ENCODE results near the gene AP2A1.

Gene AP2A1

GRCh38 chr19:49850487-49851342, 83.9 kb downstream of the AP2A1 start, which contains the start of gene PTOV1:
TSS of gene PTOV1 (plus strand) at chr19:49851159.
- Histone ChIP-seq H3K4me2 (ENCODE audit: low read depth, low read length, poor library complexity, severe bottlenecking) (peak within 1 kb of the TSS; percentile 57), H3K9me2 (replicated peaks; ENCODE audit: insufficient read depth, low read length) (no peaks in the 10 kb centered on the region), H3K27me3 (ENCODE audit: low read length) (no peaks in the 10 kb centered on the region), H2AFZ (ENCODE audit: low read depth, low read length, severe bottlenecking) (peak within 1 kb of the TSS; percentile 37), H4K20me1 (ENCODE audit: low read depth, low read length) (0 out of 2 replicates have a peak, but pooled peaks cover 3% of the 10 kb centered on the region), H3K9ac (ENCODE audit: low read length) (peak within 1 kb of the TSS; percentile 48), H3K79me2 (ENCODE audit: insufficient read depth, low read length) (peaks cover 7% of the 10 kb centered on the region; the same call in 1 of the 2 replicates), H3K27ac (ENCODE audit: low read depth, low read length) (peak within 1 kb of the TSS; percentile 82), H3K36me3 (ENCODE audit: low read length) (no peaks in the 10 kb centered on the region), H3K9me3 (ENCODE audit: insufficient read depth, low read length) (no peaks in the 10 kb centered on the region), H3K4me3 (ENCODE audit: insufficient read depth, low read length, poor library complexity, severe bottlenecking) (peak within 1 kb of the TSS; percentile 45), H3F3A (ENCODE audit: insufficient read depth) (peaks cover 15% of the 10 kb centered on the region)
- TF ChIP-seq EZH2phosphoT487 (conservative IDR thresholded peaks at IDR 0.05; ENCODE audit: low read length) (no peak), CTCF (IDR thresholded peaks at IDR 0.05; ENCODE audit: insufficient read depth, low read length, poor library complexity, severe bottlenecking) (no peak)

- H3F3A ChIP-seq (ENCODE audit: insufficient read depth), result peaks cover 15% of the 10 kb centered on the region
- H3K79me2 ChIP-seq (ENCODE audit: insufficient read depth, low read length), result peaks cover 7% of the 10 kb centered on the region; the same call in 1 of the 2 replicates
- H3K36me3 ChIP-seq (ENCODE audit: low read length), result no peaks in the 10 kb centered on the region
- H3K27me3 ChIP-seq (ENCODE audit: low read length), result no peaks in the 10 kb centered on the region
- no peak for TF ChIP-seq CTCF (IDR thresholded peaks at IDR 0.05; ENCODE audit: insufficient read depth, low read length, poor library complexity, severe bottlenecking)
- no peak for TF ChIP-seq EZH2phosphoT487 (conservative IDR thresholded peaks at IDR 0.05; ENCODE audit: low read length)
- peak overlapping the region; percentile 82; the same call in 1 of the 2 replicates for H3K27ac ChIP-seq (ENCODE audit: low read depth, low read length)
- H4K20me1 ChIP-seq (ENCODE audit: low read depth, low read length), result 0 out of 2 replicates have a peak, but pooled peaks cover 3% of the 10 kb centered on the region
- H3K9me3 ChIP-seq (ENCODE audit: insufficient read depth, low read length), result no peaks in the 10 kb centered on the region
- no peak overlapping the region for H2AFZ ChIP-seq (ENCODE audit: low read depth, low read length, severe bottlenecking)
- peak overlapping the region; percentile 48 for H3K9ac ChIP-seq (ENCODE audit: low read length)
- H3K4me2 ChIP-seq (ENCODE audit: low read depth, low read length, poor library complexity, severe bottlenecking), result peak overlapping the region; percentile 57
- H3K9me2 ChIP-seq (replicated peaks; ENCODE audit: insufficient read depth, low read length), result no peaks in the 10 kb centered on the region
- H3K4me3 ChIP-seq (ENCODE audit: insufficient read depth, low read length, poor library complexity, severe bottlenecking), result peak overlapping the region; percentile 45
These were observed 84.9 kb downstream of the AP2A1 start for GRCh38 chr19:49851456-49852259.

GRCh38 chr19:49852631-49853126, 85.9 kb downstream of the AP2A1 start:
- Histone ChIP-seq H3K79me2 (ENCODE audit: insufficient read depth, low read length) (peaks cover 7% of the 10 kb centered on the region; the same call in 1 of the 2 replicates), H3K9me2 (replicated peaks; ENCODE audit: insufficient read depth, low read length) (no peaks in the 10 kb centered on the region), H2AFZ (ENCODE audit: low read depth, low read length, severe bottlenecking) (no peak overlapping the region), H3K36me3 (ENCODE audit: low read length) (no peaks in the 10 kb centered on the region), H3K4me2 (ENCODE audit: low read depth, low read length, poor library complexity, severe bottlenecking) (peak overlapping the region; percentile 57), H3K9ac (ENCODE audit: low read length) (peak overlapping the region; percentile 12; the same call in 1 of the 2 replicates), H4K20me1 (ENCODE audit: low read depth, low read length) (0 out of 2 replicates have a peak, but pooled peaks cover 3% of the 10 kb centered on the region), H3K4me3 (ENCODE audit: insufficient read depth, low read length, poor library complexity, severe bottlenecking) (no peak overlapping the region), H3F3A (ENCODE audit: insufficient read depth) (peaks cover 15% of the 10 kb centered on the region), H3K27me3 (ENCODE audit: low read length) (no peaks in the 10 kb centered on the region), H3K9me3 (ENCODE audit: insufficient read depth, low read length) (no peaks in the 10 kb centered on the region), H3K27ac (ENCODE audit: low read depth, low read length) (no peak overlapping the region)
- TF ChIP-seq CTCF (IDR thresholded peaks at IDR 0.05; ENCODE audit: insufficient read depth, low read length, poor library complexity, severe bottlenecking), result no peak
- no peak for TF ChIP-seq EZH2phosphoT487 (conservative IDR thresholded peaks at IDR 0.05; ENCODE audit: low read length)

Measured in SU-DHL-6 (cell line).